ENCODE data around the gene SLC39A3.

- TF ChIP-seq, protein P1, sequence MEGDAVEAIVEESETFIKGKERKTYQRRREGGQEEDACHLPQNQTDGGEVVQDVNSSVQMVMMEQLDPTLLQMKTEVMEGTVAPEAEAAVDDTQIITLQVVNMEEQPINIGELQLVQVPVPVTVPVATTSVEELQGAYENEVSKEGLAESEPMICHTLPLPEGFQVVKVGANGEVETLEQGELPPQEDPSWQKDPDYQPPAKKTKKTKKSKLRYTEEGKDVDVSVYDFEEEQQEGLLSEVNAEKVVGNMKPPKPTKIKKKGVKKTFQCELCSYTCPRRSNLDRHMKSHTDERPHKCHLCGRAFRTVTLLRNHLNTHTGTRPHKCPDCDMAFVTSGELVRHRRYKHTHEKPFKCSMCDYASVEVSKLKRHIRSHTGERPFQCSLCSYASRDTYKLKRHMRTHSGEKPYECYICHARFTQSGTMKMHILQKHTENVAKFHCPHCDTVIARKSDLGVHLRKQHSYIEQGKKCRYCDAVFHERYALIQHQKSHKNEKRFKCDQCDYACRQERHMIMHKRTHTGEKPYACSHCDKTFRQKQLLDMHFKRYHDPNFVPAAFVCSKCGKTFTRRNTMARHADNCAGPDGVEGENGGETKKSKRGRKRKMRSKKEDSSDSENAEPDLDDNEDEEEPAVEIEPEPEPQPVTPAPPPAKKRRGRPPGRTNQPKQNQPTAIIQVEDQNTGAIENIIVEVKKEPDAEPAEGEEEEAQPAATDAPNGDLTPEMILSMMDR (IDR thresholded peaks at IDR 0.05): no peak
- TF ChIP-seq POLR2A (IDR thresholded peaks at IDR 0.05) (no peak), EP300 (IDR thresholded peaks at IDR 0.05) (no peak), POLR2AphosphoS5 (IDR thresholded peaks at IDR 0.05) (no peak)
Measured at GRCh38 chr19:2732883-2733282, 6.9 kb downstream of the SLC39A3 start.

Data from upper lobe of left lung (tissue), 4 donors.